Measurements from ENCODE around the gene UNC5B. TPM values are rescaled to one million over a fixed set of nuclear protein-coding genes. Genes with fewer than 3 reads are reported as not detected.

The UNC5B gene
- total and polyA plus RNA-seq, 2 experiments from 2014 or later, result 12.7 to 15.5 TPM

DNA sequence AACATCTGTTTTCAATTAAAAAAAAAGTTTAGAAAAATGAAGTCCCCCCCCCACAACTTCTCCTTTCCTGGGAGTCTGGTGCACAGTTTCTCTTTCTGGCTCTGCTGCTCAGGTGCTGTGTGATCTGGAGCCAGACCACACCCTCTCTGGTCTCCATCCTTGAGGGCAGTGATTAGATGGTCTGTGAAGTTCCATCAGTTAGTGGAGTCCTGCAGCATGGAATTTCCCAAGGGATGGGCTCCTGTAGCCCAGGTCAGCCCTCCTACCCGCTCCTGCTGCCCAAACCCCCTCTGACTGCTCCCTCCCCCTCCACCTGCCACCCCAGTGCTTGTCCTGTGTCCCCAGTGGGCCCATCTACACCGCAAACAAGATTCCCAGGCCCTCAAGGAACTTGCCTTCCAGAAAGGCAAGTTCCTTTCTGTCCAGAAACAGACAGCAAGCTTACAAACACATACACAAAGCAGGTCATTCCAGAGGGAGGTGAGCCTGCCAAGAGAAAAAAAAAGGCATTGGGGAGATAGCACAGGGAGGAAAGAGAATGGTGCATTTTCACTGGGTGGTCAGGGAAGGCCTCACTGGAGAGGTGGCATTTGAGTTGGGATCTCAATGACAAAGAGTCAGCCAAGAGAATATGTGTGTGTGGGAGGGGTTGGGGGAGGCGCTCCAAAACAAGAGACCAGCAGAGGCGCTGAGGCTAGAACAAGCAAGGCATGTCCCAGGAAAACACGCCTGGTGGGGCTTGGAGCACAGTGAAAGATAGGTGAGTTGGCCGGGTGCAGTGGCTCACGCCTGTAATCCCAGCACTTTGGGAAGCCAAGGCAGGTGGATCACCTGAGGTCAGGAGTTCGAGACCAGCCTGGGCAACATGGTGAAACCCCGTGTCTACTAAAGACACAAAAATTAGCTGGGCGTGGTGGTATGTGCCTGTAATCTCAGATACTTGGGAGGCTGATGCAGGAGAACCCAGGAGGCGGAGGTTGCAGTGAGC lies 57.2 kb downstream of the UNC5B start:
- H3K4me2 ChIP-seq, result no peak overlapping the region
- H3K79me2 ChIP-seq, result peaks cover 5% of the 10 kb centered on the region
- 62% methylated on average over 10 of the region's 11 CpGs for WGBS (ENCODE audit: low lambda C conversion rate, missing lambda C conversion rate)
- H3K27ac ChIP-seq, result peak overlapping the region; percentile 70
- no peak overlapping the region for H2AFZ ChIP-seq
- peaks cover 39% of the 10 kb centered on the region for H3K4me1 ChIP-seq (ENCODE audit: insufficient read depth)
- H3K9me3 ChIP-seq (ENCODE audit: low read depth), result no peaks in the 10 kb centered on the region
- no peaks in the 10 kb centered on the region for H3K9me2 ChIP-seq (replicated peaks; ENCODE audit: insufficient read depth)
- no peak for DNase-seq (ENCODE audit: low spot score)
- TF ChIP-seq EZH2 (IDR thresholded peaks at IDR 0.05; ENCODE audit: borderline replicate concordance) (no peak), EZH2phosphoT487 (IDR thresholded peaks at IDR 0.05; ENCODE audit: low read depth, severe bottlenecking, unreplicated experiment) (no peak)
- TF ChIP-seq, protein P1, sequence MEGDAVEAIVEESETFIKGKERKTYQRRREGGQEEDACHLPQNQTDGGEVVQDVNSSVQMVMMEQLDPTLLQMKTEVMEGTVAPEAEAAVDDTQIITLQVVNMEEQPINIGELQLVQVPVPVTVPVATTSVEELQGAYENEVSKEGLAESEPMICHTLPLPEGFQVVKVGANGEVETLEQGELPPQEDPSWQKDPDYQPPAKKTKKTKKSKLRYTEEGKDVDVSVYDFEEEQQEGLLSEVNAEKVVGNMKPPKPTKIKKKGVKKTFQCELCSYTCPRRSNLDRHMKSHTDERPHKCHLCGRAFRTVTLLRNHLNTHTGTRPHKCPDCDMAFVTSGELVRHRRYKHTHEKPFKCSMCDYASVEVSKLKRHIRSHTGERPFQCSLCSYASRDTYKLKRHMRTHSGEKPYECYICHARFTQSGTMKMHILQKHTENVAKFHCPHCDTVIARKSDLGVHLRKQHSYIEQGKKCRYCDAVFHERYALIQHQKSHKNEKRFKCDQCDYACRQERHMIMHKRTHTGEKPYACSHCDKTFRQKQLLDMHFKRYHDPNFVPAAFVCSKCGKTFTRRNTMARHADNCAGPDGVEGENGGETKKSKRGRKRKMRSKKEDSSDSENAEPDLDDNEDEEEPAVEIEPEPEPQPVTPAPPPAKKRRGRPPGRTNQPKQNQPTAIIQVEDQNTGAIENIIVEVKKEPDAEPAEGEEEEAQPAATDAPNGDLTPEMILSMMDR (IDR thresholded peaks at IDR 0.05; ENCODE audit: poor library complexity), result no peak
- no peaks in the 10 kb centered on the region for H3K36me3 ChIP-seq (replicated peaks; ENCODE audit: insufficient read depth, low read depth)
- no peaks in the 10 kb centered on the region for H3K27me3 ChIP-seq
- no peaks in the 10 kb centered on the region for H4K20me1 ChIP-seq (ENCODE audit: insufficient read depth, poor library complexity, severe bottlenecking)
- no peak overlapping the region for H3K4me3 ChIP-seq

DNA sequence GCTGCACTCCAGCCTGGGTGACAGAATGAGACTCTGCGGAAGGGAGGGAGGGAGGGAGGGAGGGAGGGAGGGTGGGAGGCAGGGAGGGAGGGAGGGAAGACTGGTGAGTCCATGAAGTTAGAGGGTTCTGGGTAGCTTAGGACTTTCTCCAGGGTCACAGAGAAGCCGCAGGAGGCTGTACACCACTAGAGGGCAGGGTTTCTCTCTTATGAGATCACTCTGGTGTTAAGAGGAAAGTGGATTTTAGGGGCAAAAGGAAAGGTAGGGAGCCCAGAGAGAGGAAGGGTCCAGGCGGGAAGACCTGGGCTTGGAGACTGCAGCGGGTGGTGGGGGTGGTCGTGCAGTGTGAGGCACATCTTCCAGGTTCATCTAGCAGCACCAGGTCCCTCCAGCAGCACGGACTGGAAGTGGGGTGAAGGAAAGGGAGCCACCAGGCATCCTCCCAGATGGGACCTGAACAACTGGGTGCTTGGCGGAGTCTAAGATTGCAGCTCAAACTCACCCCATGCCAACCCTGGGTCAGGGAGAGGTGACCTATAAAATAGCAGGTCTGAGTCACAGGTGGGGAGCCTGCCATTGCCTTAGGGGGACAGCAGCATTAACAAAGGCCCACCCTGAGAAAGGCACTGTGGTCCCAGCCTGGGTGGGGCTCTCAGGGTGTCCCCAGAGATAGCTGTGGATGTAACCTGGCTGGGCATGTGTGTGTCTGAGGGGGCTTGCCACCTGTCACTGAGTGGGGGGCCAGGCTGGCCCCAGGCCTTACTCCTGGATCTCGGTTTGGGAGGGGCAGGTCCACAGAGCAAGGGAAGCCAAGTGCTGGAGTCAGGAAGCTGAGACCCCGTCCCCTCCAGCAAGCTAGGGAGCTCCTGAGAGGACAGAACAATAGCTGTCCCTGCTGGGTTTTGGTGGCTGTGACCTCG lies 58.2 kb downstream of the UNC5B start:
- Histone ChIP-seq H2AFZ (no peak overlapping the region), H3K4me2 (no peak overlapping the region), H3K79me2 (peaks cover 5% of the 10 kb centered on the region), H3K27ac (no peak overlapping the region), H4K20me1 (ENCODE audit: insufficient read depth, poor library complexity, severe bottlenecking) (no peaks in the 10 kb centered on the region), H3K27me3 (no peaks in the 10 kb centered on the region), H3K9me2 (replicated peaks; ENCODE audit: insufficient read depth) (no peaks in the 10 kb centered on the region), H3K4me3 (no peak overlapping the region), H3K4me1 (ENCODE audit: insufficient read depth) (peaks cover 32% of the 10 kb centered on the region), H3K9me3 (ENCODE audit: low read depth) (no peaks in the 10 kb centered on the region), H3K36me3 (replicated peaks; ENCODE audit: insufficient read depth, low read depth) (no peaks in the 10 kb centered on the region)
- WGBS (ENCODE audit: low lambda C conversion rate, missing lambda C conversion rate), result 67% methylated on average over 9 of the region's 10 CpGs
- no peak for TF ChIP-seq EZH2 (IDR thresholded peaks at IDR 0.05; ENCODE audit: borderline replicate concordance)
- no peak for TF ChIP-seq EZH2phosphoT487 (IDR thresholded peaks at IDR 0.05; ENCODE audit: low read depth, severe bottlenecking, unreplicated experiment)
- TF ChIP-seq, protein P1 (IDR thresholded peaks at IDR 0.05; ENCODE audit: poor library complexity), result peak; percentile 71
- peak; percentile 90 for DNase-seq (ENCODE audit: low spot score)

DNA sequence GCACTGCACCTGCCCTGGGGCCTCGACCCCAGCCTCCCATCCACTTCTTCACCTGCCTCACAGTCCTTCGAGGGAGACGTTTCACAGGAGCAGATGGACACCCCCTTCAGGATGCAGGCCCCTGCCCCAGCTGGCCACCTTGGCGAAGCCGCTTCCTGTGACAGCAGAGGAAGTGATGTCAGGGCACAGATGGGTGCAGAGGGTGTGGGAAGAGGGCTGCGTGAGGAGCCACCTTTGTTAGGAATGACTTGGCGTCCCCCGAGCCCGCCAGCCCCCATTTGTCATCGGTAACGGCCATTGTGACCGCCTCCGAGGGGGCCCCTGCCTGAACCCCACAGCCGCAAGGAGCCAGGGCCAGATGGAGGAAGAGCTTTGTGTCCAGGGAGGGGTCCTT lies 59.3 kb downstream of the UNC5B start:
- H4K20me1 ChIP-seq (ENCODE audit: insufficient read depth, poor library complexity, severe bottlenecking), result no peaks in the 10 kb centered on the region
- H2AFZ ChIP-seq, result no peak overlapping the region
- no peak overlapping the region for H3K4me3 ChIP-seq
- TF ChIP-seq EZH2phosphoT487 (IDR thresholded peaks at IDR 0.05; ENCODE audit: low read depth, severe bottlenecking, unreplicated experiment) (no peak), EZH2 (IDR thresholded peaks at IDR 0.05; ENCODE audit: borderline replicate concordance) (no peak)
- TF ChIP-seq, protein P1 (IDR thresholded peaks at IDR 0.05; ENCODE audit: poor library complexity), result no peak
- no peak for DNase-seq (ENCODE audit: low spot score)
- H3K27ac ChIP-seq, result no peak overlapping the region
- peaks cover 5% of the 10 kb centered on the region for H3K79me2 ChIP-seq
- no peaks in the 10 kb centered on the region for H3K27me3 ChIP-seq
- 88% methylated on average over 14 of the region's 14 CpGs for WGBS (ENCODE audit: low lambda C conversion rate, missing lambda C conversion rate)
- H3K4me2 ChIP-seq, result no peak overlapping the region
- H3K36me3 ChIP-seq (replicated peaks; ENCODE audit: insufficient read depth, low read depth), result no peaks in the 10 kb centered on the region
- H3K9me3 ChIP-seq (ENCODE audit: low read depth), result no peaks in the 10 kb centered on the region
- peaks cover 21% of the 10 kb centered on the region for H3K4me1 ChIP-seq (ENCODE audit: insufficient read depth)
- H3K9me2 ChIP-seq (replicated peaks; ENCODE audit: insufficient read depth), result no peaks in the 10 kb centered on the region
